ENCODE measurements around the gene PRKAG2.
A peak's percentile ranks its signal among the peaks of the same experiment; 100 is the strongest.

PRKAG2 gene

DNA sequence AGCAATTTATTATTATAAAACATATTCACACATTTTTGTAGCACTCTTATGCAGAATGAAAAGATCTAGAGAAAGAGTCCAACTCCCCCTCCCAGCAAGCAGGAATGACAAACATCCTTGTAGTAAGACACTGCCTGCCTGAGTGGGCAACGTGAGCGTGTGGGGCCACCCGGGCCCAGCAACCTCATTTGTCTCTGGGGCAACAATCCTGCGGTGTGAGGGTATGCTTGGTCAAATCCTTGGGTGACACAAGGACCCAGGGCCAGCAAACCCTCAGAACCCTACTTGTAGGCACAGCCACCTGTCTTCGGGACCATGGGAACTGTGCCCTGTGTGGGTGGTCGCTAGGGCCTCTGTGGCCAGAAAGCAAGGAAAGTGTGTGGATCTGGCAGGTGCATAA lies 367.9 kb downstream of the PRKAG2 start:
- H3K9ac ChIP-seq (ENCODE audit: low read length in 5 of 5): no peak overlapping the region
- peaks cover 3 to 47% (median 36%) of the 10 kb centered on the region in 5 donors for H3K4me1 ChIP-seq (ENCODE audit: control insufficient read depth in 5 of 5, insufficient read depth in 5 of 5, low read length in 5 of 5)
- no peak overlapping the region for H3K27ac ChIP-seq (ENCODE audit: low read depth, low read length)
- no peak overlapping the region for H3K4me3 ChIP-seq (ENCODE audit: low read depth in 1 of 5, low read length in 5 of 5)
- no peaks in the 10 kb centered on the region for H3K9me3 ChIP-seq (ENCODE audit: control insufficient read depth in 5 of 5, low read length in 5 of 5)
- no peaks in the 10 kb centered on the region for H3K36me3 ChIP-seq (ENCODE audit: control insufficient read depth in 5 of 5, insufficient read depth in 5 of 5, low read length in 5 of 5)
- no peaks in the 10 kb centered on the region for H3K27me3 ChIP-seq (ENCODE audit: control insufficient read depth in 5 of 5, insufficient read depth in 4 of 5, low read length in 5 of 5)

DNA sequence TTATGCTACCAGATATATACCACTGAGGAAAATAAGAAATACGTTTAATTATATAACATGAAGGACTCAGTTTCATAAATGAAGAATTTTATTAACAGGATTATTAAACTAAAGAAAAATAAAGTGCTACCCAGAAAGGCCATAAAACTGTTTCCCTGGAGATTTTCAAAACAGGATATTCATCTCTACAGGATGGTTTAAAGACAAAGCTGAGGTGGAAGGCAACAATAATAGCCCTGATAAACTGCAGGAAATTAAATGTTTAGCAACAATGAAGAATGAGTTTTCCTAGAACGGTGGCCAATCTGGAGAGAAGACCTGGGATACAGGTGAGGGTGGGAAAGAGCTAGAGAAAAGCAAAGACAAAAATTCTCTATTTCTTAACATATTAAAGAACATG lies 369.1 kb downstream of the PRKAG2 start:
- peak overlapping the region; percentile 9 for H3K27ac ChIP-seq (ENCODE audit: low read depth, low read length)
- no peak overlapping the region for H3K4me3 ChIP-seq (ENCODE audit: low read depth in 1 of 5, low read length in 5 of 5)
- H3K27me3 ChIP-seq (ENCODE audit: control insufficient read depth in 5 of 5, insufficient read depth in 4 of 5, low read length in 5 of 5): no peaks in the 10 kb centered on the region
- H3K4me1 ChIP-seq (ENCODE audit: control insufficient read depth in 5 of 5, insufficient read depth in 5 of 5, low read length in 5 of 5): peaks cover 3 to 51% (median 34%) of the 10 kb centered on the region in 5 donors
- no peak overlapping the region for H3K9ac ChIP-seq (ENCODE audit: low read length in 5 of 5)
- no peaks in the 10 kb centered on the region for H3K9me3 ChIP-seq (ENCODE audit: control insufficient read depth in 5 of 5, low read length in 5 of 5)
- no peaks in the 10 kb centered on the region for H3K36me3 ChIP-seq (ENCODE audit: control insufficient read depth in 5 of 5, insufficient read depth in 5 of 5, low read length in 5 of 5)

DNA sequence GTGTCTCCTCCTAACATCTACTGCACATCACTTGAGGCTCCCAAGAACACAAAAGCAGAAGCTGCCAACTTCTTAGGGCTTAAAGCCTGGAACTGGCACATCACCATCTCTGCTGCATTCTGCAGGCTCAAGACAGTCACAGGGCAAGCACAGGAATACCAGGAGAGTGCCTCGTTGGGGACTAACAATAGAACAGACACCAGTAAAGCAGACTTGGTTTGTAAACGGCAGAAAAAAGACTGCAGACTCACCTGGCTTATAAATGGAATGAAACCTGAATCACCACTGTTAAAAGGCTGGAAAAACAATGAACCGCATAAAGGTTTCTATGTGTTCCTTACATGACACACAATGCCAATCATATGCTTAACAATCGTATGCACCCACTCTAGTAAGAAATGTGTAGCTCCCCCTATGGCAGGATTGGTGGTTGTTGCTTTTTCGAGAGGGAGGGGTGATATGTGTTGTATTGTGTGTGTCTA lies 370.0 kb downstream of the PRKAG2 start:
- Histone ChIP-seq H3K27me3 (ENCODE audit: control insufficient read depth in 5 of 5, insufficient read depth in 4 of 5, low read length in 5 of 5) (no peaks in the 10 kb centered on the region), H3K36me3 (ENCODE audit: control insufficient read depth in 5 of 5, insufficient read depth in 5 of 5, low read length in 5 of 5) (no peaks in the 10 kb centered on the region), H3K9ac (ENCODE audit: low read length in 5 of 5) (no peak overlapping the region), H3K27ac (ENCODE audit: low read depth, low read length) (no peak overlapping the region), H3K4me1 (ENCODE audit: control insufficient read depth in 5 of 5, insufficient read depth in 5 of 5, low read length in 5 of 5) (peaks cover 0 to 43% (median 26%) of the 10 kb centered on the region in 5 donors), H3K9me3 (ENCODE audit: control insufficient read depth in 5 of 5, low read length in 5 of 5) (no peaks in the 10 kb centered on the region), H3K4me3 (ENCODE audit: low read depth in 1 of 5, low read length in 5 of 5) (no peak overlapping the region)
